GM23248 (cell line): ENCODE measurements around the gene BTBD3. TPM values are rescaled to one million over a fixed set of nuclear protein-coding genes. Genes with fewer than 3 reads are reported as not detected.
A peak's percentile ranks its signal among the peaks of the same experiment; 100 is the strongest.

Experiments
- DNase-seq: peaks from one replicate; pipeline ENCODE4 v3.0.0-alpha.2; 2015
- H2AFZ ChIP-seq: fragments of 200-600 bp; sonication (generic); 2 replicates; pipeline ENCODE4 v1.6.1; 2016; ENCODE audit warnings: antibody characterized with exemption
- H3F3A ChIP-seq: fragments of 200-600 bp; sonication (generic); 2 replicates; pipeline ENCODE4 v1.6.1; 2016; ENCODE audit warnings: mild to moderate bottlenecking, antibody characterized with exemption, mixed run types; ENCODE audit not compliant: insufficient read depth
- H3K27ac ChIP-seq: fragments of 200-600 bp; sonication (generic); 2 replicates; pipeline ENCODE4 v1.5.1; 2016; ENCODE audit warnings: mild to moderate bottlenecking
- H3K27me3 ChIP-seq: fragments of 200-600 bp; sonication (generic); replicated peaks from 2 replicates; pipeline ENCODE4 v1.6.1; 2016; ENCODE audit warnings: mild to moderate bottlenecking; ENCODE audit not compliant: insufficient read depth
- H3K36me3 ChIP-seq: fragments of 200-600 bp; sonication (generic); 2 replicates; pipeline ENCODE4 v1.6.1; 2016; ENCODE audit warnings: low read depth, mild to moderate bottlenecking
- H3K4me1 ChIP-seq: fragments of 200-600 bp; sonication (generic); 2 replicates; pipeline ENCODE4 v1.6.1; 2016; ENCODE audit warnings: mild to moderate bottlenecking; ENCODE audit not compliant: insufficient read depth
- H3K4me2 ChIP-seq: fragments of 200-600 bp; sonication (generic); one replicate; pipeline ENCODE4 v1.6.1; 2016; ENCODE audit warnings: mild to moderate bottlenecking; ENCODE audit not compliant: unreplicated experiment
- H3K4me3 ChIP-seq: fragments of 200-600 bp; sonication (generic); 2 replicates; pipeline ENCODE4 v1.5.1; 2016; ENCODE audit warnings: mild to moderate bottlenecking
- H3K79me2 ChIP-seq: fragments of 200-600 bp; sonication (generic); 2 replicates; pipeline ENCODE4 v1.6.1; 2016; ENCODE audit warnings: mild to moderate bottlenecking; ENCODE audit not compliant: insufficient read depth
- H3K9ac ChIP-seq: fragments of 200-600 bp; sonication (generic); 2 replicates; pipeline ENCODE4 v1.6.1; 2016; ENCODE audit warnings: mild to moderate bottlenecking
- H3K9me2 ChIP-seq: fragments of 200-600 bp; sonication (generic); 2 replicates; pipeline ENCODE4 v1.6.1; 2016; ENCODE audit warnings: mixed run types, mild to moderate bottlenecking, moderate library complexity; ENCODE audit not compliant: insufficient read depth
- H3K9me3 ChIP-seq: fragments of 200-600 bp; sonication (generic); one replicate; pipeline ENCODE4 v1.6.1; 2017; ENCODE audit warnings: low read depth
- H4K20me1 ChIP-seq: fragments of 200-600 bp; sonication (generic); 2 replicates; pipeline ENCODE4 v1.6.0; 2016; ENCODE audit not compliant: insufficient read depth
- EZH2 ChIP-seq: fragments of 200-600 bp; sonication (generic); IDR thresholded peaks from 2 replicates; pipeline ENCODE4 v1.6.1; 2018; ENCODE audit warnings: antibody characterized with exemption, mild to moderate bottlenecking; ENCODE audit not compliant: insufficient read depth, poor library complexity, severe bottlenecking
- EZH2phosphoT487 ChIP-seq: fragments of 200-600 bp; sonication (generic); IDR thresholded peaks from 2 replicates; pipeline ENCODE4 v1.6.1; 2018; ENCODE audit warnings: antibody characterized with exemption, moderate library complexity, mild to moderate bottlenecking, low read depth; ENCODE audit not compliant: insufficient read depth
- WGBS, 2 experiments: methylation state at CpG; one replicate each; pipeline ENCODE4 v1.1.6; 2015 to 2017; ENCODE audit warnings: low lambda C conversion rate in 2 of 2, low coverage in 1 of 2; ENCODE audit errors: missing lambda C conversion rate in 2 of 2; 5-methylcytosine and 5-hydroxymethylcytosine counted together
- in situ Hi-C: fragments of 300-500 bp; cut with MboI; formaldehyde crosslinking; loops from 2 replicates; pipeline ENCODE4 v1.15.0; 2020
- polyA plus RNA-seq: library from polyadenylated mRNA; unstranded; fragments of >200 nt; fragmentation: Nextera tagmentation; extraction: Ambion mirVana; gene quantifications from 2 replicates; pipeline ENCODE4 v1.2.1, GENCODE V29; 2016
- total RNA-seq: library from RNA; depleted of rRNA; stranded (reverse); fragments of >200 nt; shearing (Covaris generic); gene quantifications from 2 replicates; pipeline ENCODE4 v1.2.3, GENCODE V29; 2014

BTBD3 gene
- total and polyA plus RNA-seq, 2 experiments from 2014 or later, result 12.5 to 30.5 TPM

DNA sequence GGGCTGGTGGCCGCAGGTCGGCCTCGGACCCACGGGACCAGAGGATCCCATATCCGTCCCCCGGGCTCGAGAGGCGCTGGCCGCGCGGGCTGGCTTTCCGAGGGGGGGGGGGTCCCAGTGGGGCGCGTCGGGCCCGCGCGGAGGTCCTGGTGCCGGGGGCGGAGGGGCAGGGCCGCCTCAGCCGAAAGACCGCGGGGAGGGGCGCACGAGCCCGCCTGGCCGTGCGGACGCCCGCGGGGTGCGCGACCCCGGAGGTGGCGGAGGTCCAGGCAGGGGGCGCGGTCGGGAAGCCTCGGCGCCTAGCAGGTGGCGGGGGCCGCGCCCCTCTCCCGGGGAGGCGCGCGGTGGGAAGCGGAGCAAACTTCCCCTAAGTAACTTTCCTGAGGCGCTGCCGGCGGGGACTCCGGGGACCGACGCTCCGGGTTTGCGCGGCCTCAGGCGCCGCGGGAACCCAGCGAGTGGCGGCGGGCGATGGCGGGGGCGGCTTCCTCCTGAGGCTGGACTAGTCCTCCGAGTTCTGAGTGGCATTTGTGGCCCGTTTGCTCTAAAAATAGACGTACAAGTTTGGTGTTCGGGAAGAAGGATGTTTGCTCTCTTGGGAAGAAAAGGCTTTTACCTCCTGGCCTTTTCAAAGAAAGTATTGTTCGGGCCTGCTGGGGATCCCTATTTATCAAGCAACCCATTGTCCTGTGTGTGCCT, 26.5 kb upstream of the BTBD3 start:
- peak; percentile 78 for DNase-seq
- Histone ChIP-seq H3F3A (peaks cover 14% of the 10 kb centered on the region), H3K4me2 (peak overlapping the region; percentile 99), H4K20me1 (no peaks in the 10 kb centered on the region), H3K9me2 (no peaks in the 10 kb centered on the region), H3K27me3 (no peaks in the 10 kb centered on the region), H3K9me3 (no peaks in the 10 kb centered on the region), H3K27ac (peak overlapping the region; percentile 63), H3K4me3 (peak overlapping the region; percentile 78), H3K79me2 (peaks cover 45% of the 10 kb centered on the region), H3K9ac (peak overlapping the region; percentile 78), H3K36me3 (no peaks in the 10 kb centered on the region), H3K4me1 (peaks cover 11% of the 10 kb centered on the region; the same call in 1 of the 2 replicates), H2AFZ (peak overlapping the region; percentile 90)
- in situ Hi-C loops, result no loop called here
- TF ChIP-seq EZH2phosphoT487 (no peak), EZH2 (no peak)
- 0 to 1% methylated on average over 38 to 62 of the region's 72 CpGs for WGBS, 2 experiments

DNA sequence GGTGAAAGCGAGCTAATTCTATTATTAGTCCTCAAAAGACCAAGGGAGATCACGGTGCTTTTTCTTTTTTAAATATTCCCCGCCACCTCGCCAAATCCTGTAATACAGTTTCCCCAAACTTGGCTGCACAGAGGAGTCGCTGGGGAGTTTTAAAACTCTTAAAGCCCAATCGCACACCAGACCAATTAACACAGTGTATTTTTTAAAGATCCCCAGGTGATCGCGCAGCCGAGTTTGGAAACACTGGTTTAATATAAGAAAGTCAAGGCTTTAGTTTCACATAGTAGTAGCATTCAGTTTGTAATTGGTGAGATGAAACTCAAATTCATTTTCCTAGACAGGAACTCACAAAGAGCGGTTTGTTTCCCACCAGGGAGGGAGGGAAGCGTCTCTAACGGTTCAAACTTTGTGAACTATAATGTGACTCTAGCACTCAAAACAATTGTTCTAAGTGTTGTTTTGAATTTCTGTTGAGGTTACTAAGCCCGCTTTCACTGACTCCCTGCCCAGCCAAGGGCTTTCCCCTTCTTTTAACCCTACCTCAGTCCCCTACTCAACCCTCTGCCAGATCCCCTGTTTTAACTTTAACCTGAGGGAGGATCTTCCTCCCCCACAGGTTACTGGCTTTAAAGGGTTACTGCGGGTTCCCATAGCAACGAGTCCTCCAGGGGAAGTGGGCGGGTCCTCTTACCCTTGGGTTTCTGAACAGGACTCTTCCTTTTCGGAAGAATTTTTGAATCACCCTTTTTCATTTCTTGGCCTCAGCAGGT, 25.7 kb upstream of the BTBD3 start:
- H3K79me2 ChIP-seq, result peaks cover 52% of the 10 kb centered on the region
- TF ChIP-seq EZH2phosphoT487, result no peak
- TF ChIP-seq EZH2, result no peak
- in situ Hi-C loops, result no loop called here
- H3K27ac ChIP-seq, result peak overlapping the region; percentile 63
- peaks cover 14% of the 10 kb centered on the region for H3F3A ChIP-seq
- no peaks in the 10 kb centered on the region for H4K20me1 ChIP-seq
- no peaks in the 10 kb centered on the region for H3K9me3 ChIP-seq
- H2AFZ ChIP-seq, result peak overlapping the region; percentile 90
- no peaks in the 10 kb centered on the region for H3K36me3 ChIP-seq
- H3K9ac ChIP-seq, result peak overlapping the region; percentile 78
- DNase-seq, result peak; percentile 89
- 0 to 2% methylated on average over 17 of the region's 17 CpGs for WGBS, 2 experiments
- no peaks in the 10 kb centered on the region for H3K27me3 ChIP-seq
- H3K9me2 ChIP-seq, result no peaks in the 10 kb centered on the region
- H3K4me3 ChIP-seq, result peak overlapping the region; percentile 78
- peak overlapping the region; percentile 99 for H3K4me2 ChIP-seq
- H3K4me1 ChIP-seq, result peaks cover 11% of the 10 kb centered on the region; the same call in 1 of the 2 replicates

DNA sequence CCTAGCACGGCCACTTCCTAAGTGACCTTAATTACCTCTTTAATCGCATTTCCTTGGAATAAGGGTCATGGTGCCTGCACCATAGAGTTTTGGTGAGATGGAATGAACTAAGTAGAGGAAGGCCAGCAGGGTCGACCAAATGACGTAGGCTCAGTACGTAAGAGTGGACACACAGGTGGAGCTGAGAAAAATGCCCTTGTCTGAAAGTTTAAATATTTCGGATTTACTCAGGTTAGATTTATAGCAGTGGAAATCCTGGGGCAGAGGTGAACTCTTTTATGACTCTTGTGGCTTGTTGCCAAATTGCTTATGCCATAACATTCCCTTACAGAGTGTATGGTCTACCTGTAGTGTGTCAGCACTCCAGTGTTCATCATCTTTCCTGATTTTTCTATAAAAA, 23.6 kb upstream of the BTBD3 start:
- Histone ChIP-seq H4K20me1 (no peaks in the 10 kb centered on the region), H3K36me3 (no peaks in the 10 kb centered on the region), H3F3A (peaks cover 14% of the 10 kb centered on the region), H3K4me3 (no peak overlapping the region), H3K4me1 (peaks cover 11% of the 10 kb centered on the region; the same call in 1 of the 2 replicates), H2AFZ (no peak overlapping the region), H3K9me3 (no peaks in the 10 kb centered on the region), H3K9ac (no peak overlapping the region), H3K27me3 (no peaks in the 10 kb centered on the region), H3K79me2 (peaks cover 73% of the 10 kb centered on the region), H3K27ac (no peak overlapping the region), H3K4me2 (no peak overlapping the region), H3K9me2 (no peaks in the 10 kb centered on the region)
- TF ChIP-seq EZH2phosphoT487 (no peak), EZH2 (no peak)
- no peak for DNase-seq
- WGBS, 2 experiments, result 92 to 93% methylated on average over 6 of the region's 6 CpGs
- in situ Hi-C loops, result no loop called here

DNA sequence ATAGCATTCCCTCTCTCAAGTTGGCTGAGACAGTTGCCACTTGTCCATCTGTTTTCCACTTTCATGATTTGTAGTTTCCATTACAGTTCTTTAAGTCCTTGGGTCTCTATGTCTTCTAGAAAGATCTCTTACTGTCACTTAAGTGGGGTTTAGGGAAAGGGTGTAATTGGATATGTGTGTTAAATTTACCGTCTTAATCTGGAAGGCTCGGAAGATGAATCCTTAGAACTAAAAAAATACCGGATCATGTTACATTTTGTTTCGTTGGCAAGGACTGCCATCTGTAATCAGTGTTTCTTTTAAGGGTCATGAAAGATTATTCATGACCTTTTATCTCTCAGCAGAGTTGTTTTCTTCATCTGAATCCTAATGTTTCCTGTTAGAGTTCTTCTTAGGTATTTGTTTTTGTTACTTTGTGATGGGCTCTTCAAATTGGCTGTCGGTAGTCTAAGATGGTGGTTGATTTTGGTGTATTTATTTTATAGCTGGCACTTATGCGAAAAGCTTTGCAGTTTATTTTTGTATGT, 21.8 kb upstream of the BTBD3 start:
- Histone ChIP-seq H3K36me3 (no peaks in the 10 kb centered on the region), H4K20me1 (no peaks in the 10 kb centered on the region), H3K4me1 (peaks cover 11% of the 10 kb centered on the region; the same call in 1 of the 2 replicates), H3K4me2 (no peak overlapping the region), H3K9me3 (no peaks in the 10 kb centered on the region), H3F3A (peaks cover 16% of the 10 kb centered on the region), H2AFZ (no peak overlapping the region), H3K27me3 (no peaks in the 10 kb centered on the region), H3K27ac (no peak overlapping the region), H3K79me2 (peaks cover 91% of the 10 kb centered on the region), H3K9me2 (no peaks in the 10 kb centered on the region), H3K4me3 (no peak overlapping the region), H3K9ac (no peak overlapping the region)
- 84 to 92% methylated on average over 6 of the region's 6 CpGs for WGBS, 2 experiments
- in situ Hi-C loops, result no loop called here
- no peak for TF ChIP-seq EZH2
- TF ChIP-seq EZH2phosphoT487, result no peak
- DNase-seq, result no peak
